Activated CD8-positive, alpha-beta T cell treated with anti-CD3 and anti-CD28 coated beads, Interleukin-2, amount 10 ng/mL, durations not matched to agents 7 days and 5 days (primary cell): ENCODE results near the gene ACTR5. TPM values are rescaled to one million over a fixed set of nuclear protein-coding genes. Genes with fewer than 3 reads are reported as not detected.
"Not testable (repeated sequence)": the region's sequence is repeated elsewhere in the genome, so short reads cannot be mapped to it uniquely, and the experiment has no call there.

Source experiments
- ATAC-seq: fragments of 150-1000 bp; cut with Tn5 transposase; one replicate; pipeline ENCODE4 v1.10.0; 2021; ENCODE audit warnings: moderate library complexity
- CTCF ChIA-PET: fragments of 350-600 bp; sonication (Branson Sonifier 250); formaldehyde crosslinking; loops from one replicate; lab custom pipeline; 2021; ENCODE audit warnings: antibody characterized with exemption; lab: Charles Lee
- POLR2A ChIA-PET: fragments of 350-600 bp; sonication (Branson Sonifier 250); formaldehyde crosslinking; loops from one replicate; lab custom pipeline; 2021; ENCODE audit warnings: antibody characterized with exemption; lab: Charles Lee
- DNase-seq: peaks from one replicate; pipeline ENCODE4 v3.0.0-alpha.2; 2020
- H3K27ac Mint-ChIP-seq: one replicate; pipeline ENCODE4 v1.8.0; 2021; ENCODE audit warnings: mild to moderate bottlenecking, mixed read lengths
- H3K27me3 Mint-ChIP-seq: one replicate; pipeline ENCODE4 v1.8.0; 2021; ENCODE audit warnings: low read depth, mixed read lengths
- H3K36me3 Mint-ChIP-seq: one replicate; pipeline ENCODE4 v1.8.0; 2021; ENCODE audit warnings: low read depth, mixed read lengths
- H3K4me1 Mint-ChIP-seq: one replicate; pipeline ENCODE4 v1.8.0; 2021; ENCODE audit warnings: low read depth, mixed read lengths
- H3K4me3 Mint-ChIP-seq: one replicate; pipeline ENCODE4 v1.8.0; 2021; ENCODE audit warnings: mild to moderate bottlenecking, mixed read lengths
- H3K9me3 Mint-ChIP-seq: one replicate; pipeline ENCODE4 v1.8.0; 2022; ENCODE audit warnings: mixed read lengths; ENCODE audit not compliant: insufficient read depth
- total RNA-seq, 2 experiments: library from RNA; stranded (reverse); gene quantifications; one replicate each; pipeline ENCODE4 v1.2.3, GENCODE V29; 2021

Gene ACTR5
- total RNA-seq, 2 experiments from 2014 or later, result 8.4 to 9.2 TPM

DNA sequence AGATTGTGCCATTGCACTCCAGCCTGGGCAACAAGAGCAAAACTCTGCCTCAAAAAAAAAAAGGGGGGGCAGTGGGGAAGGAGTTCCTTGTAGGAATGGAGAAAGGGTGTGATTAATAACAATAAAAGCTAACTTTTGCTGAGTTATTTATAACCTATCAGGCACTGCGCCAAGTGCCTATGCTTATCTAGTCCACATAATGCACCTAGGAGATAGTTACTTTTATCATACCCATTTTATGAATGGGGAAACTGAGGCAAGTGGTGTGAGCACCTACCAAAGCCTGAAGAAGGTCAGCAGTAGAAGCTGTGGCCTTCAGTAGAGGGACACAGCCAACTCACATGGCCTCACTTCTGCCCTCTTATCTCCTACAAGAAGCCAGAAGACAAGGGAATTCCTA is 43.7 kb downstream of the ACTR5 start:
- no peak overlapping the region for H3K4me3 Mint-ChIP-seq
- H3K4me1 Mint-ChIP-seq, result peaks cover 24% of the 10 kb centered on the region
- no peak overlapping the region for H3K27ac Mint-ChIP-seq
- CTCF ChIA-PET, result interaction anchor here (0.9 to 6.0 kb wide), 5 partner anchors 14 to 101 kb away, joined by 3 to 35 read pairs (median 16); partner anchors contain the start of genes ACTR5 and PPP1R16B
- no peak for ATAC-seq
- H3K36me3 Mint-ChIP-seq, result no peaks in the 10 kb centered on the region
- peaks cover 4% of the 10 kb centered on the region for H3K27me3 Mint-ChIP-seq
- POLR2A ChIA-PET, result no interaction called here
- DNase-seq, result no peak
- peaks cover 3% of the 10 kb centered on the region for H3K9me3 Mint-ChIP-seq

DNA sequence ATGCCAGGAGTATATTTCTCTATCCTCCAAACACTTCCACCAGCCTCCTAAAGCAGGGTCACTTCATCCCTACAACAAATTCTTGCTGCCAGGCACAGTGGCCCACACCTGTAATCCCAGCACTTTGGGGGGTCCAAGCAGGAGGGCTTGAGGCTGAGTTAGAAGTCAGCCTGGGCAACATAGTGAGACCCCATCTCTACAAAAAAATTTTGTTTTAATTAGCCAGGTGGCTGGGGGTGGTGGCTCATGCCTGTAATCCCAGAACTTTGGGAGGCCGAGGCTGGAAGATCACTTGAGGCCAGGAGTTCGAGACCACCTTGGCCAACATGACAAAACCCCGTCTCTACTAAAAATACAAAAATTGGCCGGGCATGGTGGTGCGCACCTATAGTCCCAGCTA is 45.8 kb downstream of the ACTR5 start:
- POLR2A ChIA-PET, ATAC-seq, DNase-seq, H3K27ac Mint-ChIP-seq, H3K27me3 Mint-ChIP-seq, H3K4me3 Mint-ChIP-seq: not testable (repeated sequence)
- Mint-ChIP-seq H3K36me3 (peaks cover 10% of the 10 kb centered on the region), H3K9me3 (peaks cover 11% of the 10 kb centered on the region), H3K4me1 (peaks cover 38% of the 10 kb centered on the region)
- CTCF ChIA-PET, result interaction anchor here (0.9 kb wide), 1 partner anchor 13 kb away, joined by 3 read pairs; no protein-coding TSS in a partner anchor

DNA sequence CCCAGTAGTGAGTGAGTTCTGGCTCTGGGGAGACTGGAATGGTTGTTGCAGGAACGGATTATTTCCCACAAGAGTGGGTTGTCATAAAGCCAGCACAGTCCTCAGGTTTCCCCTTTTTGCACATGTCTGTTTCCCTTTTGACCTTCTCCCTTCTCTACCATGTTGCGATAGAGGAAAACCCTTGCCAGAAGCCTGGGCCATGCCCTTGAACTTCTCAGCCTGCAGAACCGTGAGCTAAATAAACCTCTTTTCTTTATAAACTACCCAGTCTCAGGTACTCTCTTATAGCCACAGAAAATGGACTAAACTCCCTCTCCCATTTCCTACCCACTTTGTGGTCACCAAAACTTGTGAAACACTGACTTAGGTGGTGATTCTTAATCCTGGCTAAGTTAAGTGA is 50.0 kb downstream of the ACTR5 start:
- Mint-ChIP-seq H3K36me3 (peaks cover 16% of the 10 kb centered on the region), H3K4me1 (peaks cover 53% of the 10 kb centered on the region), H3K9me3 (peaks cover 11% of the 10 kb centered on the region), H3K27ac (no peak overlapping the region), H3K4me3 (no peak overlapping the region), H3K27me3 (no peaks in the 10 kb centered on the region)
- ATAC-seq (no peak), DNase-seq (no peak)
- CTCF ChIA-PET, result interaction anchor here (0.7 to 1.2 kb wide), 2 partner anchors 9 to 128 kb away, joined by 3 read pairs; partner anchors contain the start of gene FAM83D
- POLR2A ChIA-PET, result interaction anchor here (0.6 kb wide), 1 partner anchor 59 kb away, joined by 3 read pairs; no protein-coding TSS in a partner anchor

DNA sequence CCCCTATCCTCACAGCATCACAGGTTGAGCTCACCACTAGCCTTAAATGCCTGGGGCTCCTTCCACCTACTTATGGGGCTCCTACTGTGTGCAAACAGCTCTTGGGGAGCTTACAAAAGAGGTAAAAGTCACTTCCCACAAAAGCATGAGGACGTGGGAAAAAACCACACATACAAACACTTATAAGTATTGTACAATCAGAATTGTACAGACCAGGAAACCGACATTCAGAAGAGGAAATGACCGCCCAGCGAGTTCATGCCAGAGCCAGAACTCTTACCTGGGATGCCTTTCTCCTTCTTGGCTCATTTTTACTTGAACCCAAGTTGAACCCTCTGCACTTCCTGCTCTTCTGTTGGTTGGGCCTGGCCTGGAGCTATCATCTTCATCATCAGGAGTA is 50.9 kb downstream of the ACTR5 start:
- H3K27me3 Mint-ChIP-seq, result no peaks in the 10 kb centered on the region
- H3K36me3 Mint-ChIP-seq, result peaks cover 17% of the 10 kb centered on the region
- peak overlapping the region; percentile 84 for H3K27ac Mint-ChIP-seq
- no peak for ATAC-seq
- POLR2A ChIA-PET, result no interaction called here
- H3K9me3 Mint-ChIP-seq, result peaks cover 11% of the 10 kb centered on the region
- H3K4me1 Mint-ChIP-seq, result peaks cover 55% of the 10 kb centered on the region
- peak; percentile 28 for DNase-seq
- CTCF ChIA-PET, result interaction anchor here (0.8 to 1.4 kb wide), 7 partner anchors 9 to 127 kb away, joined by 3 to 7 read pairs (median 3); partner anchors contain the start of gene FAM83D
- no peak overlapping the region for H3K4me3 Mint-ChIP-seq

DNA sequence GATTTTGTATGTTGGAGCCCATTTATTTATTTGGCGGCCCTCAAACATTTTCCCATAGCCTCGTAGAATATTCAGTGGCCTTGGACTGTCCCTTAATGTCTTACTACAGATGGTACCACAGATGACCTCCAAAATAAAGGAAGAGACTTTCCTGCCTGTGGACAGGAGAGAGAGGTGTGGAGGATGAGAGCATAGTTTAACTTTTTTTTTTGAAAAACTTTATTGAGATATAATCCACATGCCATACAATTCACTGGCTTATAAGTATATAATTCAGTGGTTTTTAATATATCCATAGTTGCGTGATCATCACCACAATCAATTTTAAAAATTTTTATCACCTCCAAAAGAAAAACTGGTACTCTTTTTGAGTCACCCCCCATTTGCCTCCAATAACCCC is 52.6 kb downstream of the ACTR5 start:
- Mint-ChIP-seq H3K4me3 (no peak overlapping the region), H3K27me3 (no peaks in the 10 kb centered on the region), H3K9me3 (peaks cover 11% of the 10 kb centered on the region), H3K36me3 (peaks cover 20% of the 10 kb centered on the region), H3K27ac (no peak overlapping the region), H3K4me1 (peaks cover 63% of the 10 kb centered on the region)
- DNase-seq, result no peak
- ChIA-PET POLR2A (no interaction called here), CTCF (no interaction called here)
- ATAC-seq, result no peak

DNA sequence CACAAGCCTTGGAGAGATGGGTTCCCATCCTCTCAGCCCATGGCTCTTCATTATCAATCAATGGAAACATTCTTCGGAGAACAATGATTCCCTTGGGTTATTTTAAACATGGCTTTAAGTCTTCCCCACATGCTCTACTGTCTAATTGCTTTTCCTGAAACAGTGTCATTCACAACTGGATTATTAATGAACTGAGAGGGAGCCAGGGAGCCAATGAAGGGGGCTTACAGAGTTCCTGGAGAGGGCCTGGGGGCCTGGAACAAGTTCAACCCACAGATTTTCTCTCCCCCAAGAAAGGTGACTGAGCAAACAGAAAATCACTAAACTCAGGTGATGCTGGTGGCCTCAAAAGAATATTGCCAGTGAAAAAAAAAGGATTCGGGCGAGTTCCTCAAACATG is 56.0 kb downstream of the ACTR5 start:
- ATAC-seq (no peak), DNase-seq (no peak)
- no peaks in the 10 kb centered on the region for H3K27me3 Mint-ChIP-seq
- H3K4me1 Mint-ChIP-seq, result peaks cover 64% of the 10 kb centered on the region
- CTCF ChIA-PET, result interaction anchor here (1.4 to 6.0 kb wide), 5 partner anchors 11 to 75 kb away, joined by 3 to 59 read pairs (median 4); no protein-coding TSS in a partner anchor
- no peaks in the 10 kb centered on the region for H3K9me3 Mint-ChIP-seq
- H3K4me3 Mint-ChIP-seq, result peak overlapping the region; percentile 88
- POLR2A ChIA-PET, result interaction anchor here (0.8 to 4.9 kb wide), 6 partner anchors 26 to 122 kb away, joined by 3 to 82 read pairs (median 14); partner anchors contain the start of gene FAM83D
- H3K36me3 Mint-ChIP-seq, result peaks cover 30% of the 10 kb centered on the region
- H3K27ac Mint-ChIP-seq, result peak overlapping the region; percentile 99

DNA sequence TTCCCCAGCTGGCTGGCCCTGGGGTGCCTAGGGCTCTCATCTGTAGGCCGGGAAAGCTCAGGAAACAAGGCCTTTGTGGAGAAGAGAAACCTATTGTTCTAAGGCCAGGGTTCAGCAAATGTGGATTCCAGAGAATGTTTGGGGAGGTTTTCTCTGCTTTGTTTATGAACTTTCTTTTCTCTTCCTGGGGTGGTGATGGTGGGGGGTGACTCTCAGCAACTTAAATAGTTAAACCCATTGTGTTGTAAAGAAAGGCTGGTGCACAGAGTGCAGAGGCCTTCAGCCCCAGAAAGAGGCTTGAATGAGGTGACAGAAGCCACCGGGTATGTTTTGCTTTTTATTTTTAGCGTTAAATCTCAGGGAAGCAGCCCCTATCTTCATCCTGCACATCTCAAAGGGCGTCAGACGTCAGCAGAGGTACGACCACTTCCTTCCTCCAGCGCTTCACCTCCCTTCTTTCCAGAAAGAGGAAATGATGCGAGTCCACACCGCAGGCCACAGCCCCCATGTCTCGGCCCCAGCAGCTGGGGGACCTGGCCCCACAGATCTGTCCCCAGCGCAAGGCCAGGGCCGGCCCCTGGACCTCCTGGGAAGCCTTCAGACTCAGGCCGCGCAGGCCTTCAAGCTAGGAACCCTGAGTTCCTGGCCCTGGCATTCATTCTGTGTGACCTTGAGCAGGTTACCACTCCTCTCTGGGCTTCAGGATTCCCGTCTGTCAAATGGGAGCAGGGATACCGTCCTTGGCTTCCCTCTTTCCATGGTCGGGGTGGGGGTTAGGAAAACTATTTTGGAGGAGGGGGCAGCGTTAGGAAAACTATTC is 56.6 kb downstream of the ACTR5 start:
- ChIA-PET POLR2A (interaction anchor here (0.8 to 4.9 kb wide), 19 partner anchors 10 to 122 kb away, joined by 3 to 82 read pairs (median 7); partner anchors contain the start of genes ACTR5 and FAM83D), CTCF (interaction anchor here (0.8 to 6.0 kb wide), 15 partner anchors 10 to 370 kb away, joined by 3 to 59 read pairs (median 3); partner anchors contain the start of gene SNHG17)
- peaks cover 64% of the 10 kb centered on the region for H3K4me1 Mint-ChIP-seq
- ATAC-seq (peak; percentile 68), DNase-seq (peak; percentile 93)
- H3K36me3 Mint-ChIP-seq, result peaks cover 31% of the 10 kb centered on the region
- peak overlapping the region; percentile 88 for H3K4me3 Mint-ChIP-seq
- H3K27me3 Mint-ChIP-seq, result no peaks in the 10 kb centered on the region
- H3K9me3 Mint-ChIP-seq, result no peaks in the 10 kb centered on the region
- peak overlapping the region; percentile 99 for H3K27ac Mint-ChIP-seq

DNA sequence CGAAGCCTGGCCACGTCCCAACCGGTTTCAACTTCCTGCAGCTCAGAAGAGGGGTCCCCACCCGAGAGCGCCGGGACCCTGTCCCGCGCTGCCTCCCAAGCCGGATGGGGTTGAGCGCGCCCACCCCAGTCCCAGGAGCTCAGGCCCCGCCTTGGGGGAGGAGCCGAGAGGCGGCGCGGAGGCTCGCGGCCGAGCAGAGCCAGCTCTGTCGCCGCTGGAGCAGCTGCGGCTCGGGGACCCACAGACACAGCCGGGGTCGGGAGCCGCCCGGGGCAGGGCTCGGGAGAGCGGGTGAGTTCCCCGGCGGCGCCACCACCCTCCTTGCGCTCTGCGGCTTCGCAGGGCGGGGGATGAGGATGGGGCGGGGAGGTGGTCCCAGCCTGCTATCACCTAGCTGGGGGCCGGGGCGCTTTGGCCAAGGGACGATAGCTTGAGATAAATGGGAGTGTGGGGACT is 57.3 kb downstream of the ACTR5 start, which contains the start of gene PPP1R16B:
Gene PPP1R16B (plus strand): TSS at position 196 of the 456 bp plus-strand sequence. CDS start 30,229 bp downstream, outside the sequence.
- Mint-ChIP-seq H3K4me1 (peaks cover 67% of the 10 kb centered on the region), H3K27ac (peak within 1 kb of the TSS; percentile 99), H3K4me3 (peak within 1 kb of the TSS; percentile 88), H3K27me3 (no peaks in the 10 kb centered on the region), H3K9me3 (no peaks in the 10 kb centered on the region), H3K36me3 (peaks cover 37% of the 10 kb centered on the region)
- ChIA-PET CTCF (interaction anchor here (0.8 to 6.0 kb wide), 14 partner anchors 10 to 370 kb away, joined by 3 to 59 read pairs (median 3); partner anchors contain the start of genes FAM83D and SNHG17), POLR2A (interaction anchor here (0.6 to 4.9 kb wide), 20 partner anchors 10 to 128 kb away, joined by 3 to 82 read pairs (median 7); partner anchors contain the start of genes ACTR5 and FAM83D)
- peak; percentile 83 for ATAC-seq
- peak; percentile 91 for DNase-seq

DNA sequence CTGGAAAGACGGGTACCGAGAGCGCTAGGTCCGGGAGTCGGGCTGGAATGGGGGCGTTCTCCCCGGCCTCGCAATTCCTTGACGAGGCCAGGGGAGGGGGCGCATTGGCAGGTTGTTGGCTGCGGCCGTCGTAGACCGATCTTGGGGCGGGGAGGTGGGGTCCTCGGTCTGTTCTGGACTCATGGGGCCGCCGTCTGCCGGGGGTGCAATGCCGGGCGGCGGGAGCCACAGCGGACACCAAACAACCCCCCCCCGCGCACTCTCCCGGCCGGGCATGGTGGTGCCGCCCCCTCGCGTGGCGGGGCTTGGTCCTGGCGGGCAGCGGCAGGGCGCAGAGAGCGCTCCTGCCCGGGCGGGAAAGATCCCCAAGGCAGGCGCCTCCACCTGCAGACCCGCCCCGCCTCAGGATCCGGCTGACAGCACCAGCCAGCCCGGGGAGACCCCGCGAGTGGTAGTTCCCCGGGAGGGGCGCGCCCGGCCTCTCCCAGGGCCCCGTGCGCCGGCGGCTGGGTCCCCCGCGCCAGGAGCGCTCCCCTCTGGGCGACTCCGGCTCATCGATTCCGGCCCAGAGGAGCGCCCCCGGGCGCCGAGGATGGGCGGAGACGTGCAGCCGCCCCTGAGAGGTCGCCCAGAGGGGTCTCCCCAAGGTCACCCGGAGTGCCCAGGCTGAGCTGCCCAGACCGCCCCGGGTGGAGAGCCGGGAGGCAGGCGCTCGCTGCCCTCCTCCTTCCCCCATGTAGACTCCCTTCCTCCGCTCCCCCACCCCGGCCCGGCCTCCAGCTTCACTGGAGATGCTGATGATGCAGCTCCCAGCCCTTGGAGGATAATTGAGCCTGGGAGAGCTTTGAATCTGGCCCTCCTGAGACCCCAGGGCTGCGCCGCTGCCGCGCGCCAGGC is 57.9 kb downstream of the ACTR5 start:
- H3K27me3 Mint-ChIP-seq, result no peaks in the 10 kb centered on the region
- DNase-seq, result peak; percentile 57
- H3K9me3 Mint-ChIP-seq, result no peaks in the 10 kb centered on the region
- CTCF ChIA-PET, result interaction anchor here (0.8 to 6.0 kb wide), 28 partner anchors 8 to 371 kb away, joined by 3 to 59 read pairs (median 5); partner anchors contain the start of genes FAM83D and SNHG17
- peak; percentile 21 for ATAC-seq
- peak overlapping the region; percentile 99 for H3K27ac Mint-ChIP-seq
- peak overlapping the region; percentile 88 for H3K4me3 Mint-ChIP-seq
- H3K4me1 Mint-ChIP-seq, result peaks cover 68% of the 10 kb centered on the region
- POLR2A ChIA-PET, result interaction anchor here (0.6 to 4.9 kb wide), 24 partner anchors 13 to 127 kb away, joined by 3 to 82 read pairs (median 6); partner anchors contain the start of genes ACTR5 and FAM83D
- peaks cover 43% of the 10 kb centered on the region for H3K36me3 Mint-ChIP-seq

DNA sequence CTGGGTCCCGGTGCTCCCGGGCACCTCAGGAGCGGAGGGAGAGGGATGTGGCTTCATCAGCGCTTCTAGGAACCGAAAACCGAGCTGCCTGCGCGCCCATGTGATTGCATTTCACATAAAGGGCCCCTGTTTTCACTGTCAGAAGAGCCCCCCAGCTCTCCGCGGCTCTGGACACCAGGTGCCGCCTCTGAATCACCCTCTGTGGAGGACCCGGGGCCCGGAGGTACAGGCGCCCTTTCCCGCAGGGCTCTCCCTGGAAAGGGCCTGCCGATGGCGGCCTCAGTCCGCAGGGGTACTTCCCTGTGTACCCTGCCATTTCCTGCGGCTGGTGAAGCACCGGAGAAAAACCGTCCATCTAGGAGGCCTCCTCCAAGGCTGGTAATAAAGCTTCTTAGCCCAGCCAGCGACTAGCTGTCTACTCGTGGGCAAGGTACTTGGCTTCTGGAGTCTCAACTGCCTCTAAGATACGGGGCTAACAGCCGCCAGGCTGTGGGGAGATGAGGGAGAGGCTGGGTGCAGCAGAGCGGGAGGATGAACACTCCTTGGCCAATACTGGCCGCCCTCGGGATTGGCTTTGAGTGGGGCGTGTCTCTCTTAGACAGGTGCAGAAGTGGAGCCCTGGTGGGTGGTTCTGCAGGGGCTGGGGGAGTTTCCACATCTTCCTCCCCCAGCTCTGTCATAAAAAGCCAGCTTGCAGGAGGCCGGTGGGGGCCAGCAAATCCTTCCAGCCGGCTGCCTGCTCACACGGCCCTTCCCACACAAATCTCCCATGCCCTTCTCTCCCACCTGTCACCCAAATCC is 58.8 kb downstream of the ACTR5 start:
- DNase-seq, result peak; percentile 48
- H3K27me3 Mint-ChIP-seq, result no peaks in the 10 kb centered on the region
- ChIA-PET CTCF (interaction anchor here (0.8 to 6.0 kb wide), 25 partner anchors 9 to 119 kb away, joined by 3 to 59 read pairs (median 4); partner anchors contain the start of gene FAM83D), POLR2A (interaction anchor here (0.6 to 4.9 kb wide), 14 partner anchors 12 to 112 kb away, joined by 3 to 82 read pairs (median 6); partner anchors contain the start of gene ACTR5)
- peak; percentile 3 for ATAC-seq
- peaks cover 73% of the 10 kb centered on the region for H3K4me1 Mint-ChIP-seq
- H3K9me3 Mint-ChIP-seq, result no peaks in the 10 kb centered on the region
- peaks cover 49% of the 10 kb centered on the region for H3K36me3 Mint-ChIP-seq
- peak overlapping the region; percentile 83 for H3K4me3 Mint-ChIP-seq
- H3K27ac Mint-ChIP-seq, result peak overlapping the region; percentile 84
